Cardiac ventricle fibroblast (primary cell): ENCODE results near the gene FEZF2. TPM values are rescaled to one million over a fixed set of nuclear protein-coding genes. Genes with fewer than 3 reads are reported as not detected.

Experiments
- total RNA-seq: library from RNA; depleted of rRNA; stranded (reverse); fragments of >200 nt; gene quantifications from 2 replicates; pipeline ENCODE4 v1.2.3, GENCODE V29; 2015

The FEZF2 gene
- not detected in 2 replicates for total RNA-seq

GRCh38 chr3:62373215-62373614 lies at the start of gene FEZF2:
TSS of gene FEZF2 (minus strand) at chr3:62373550. CDS start at chr3:62372868, 682 bp downstream.

